Neural cell (in vitro differentiated cells): Measurements from ENCODE around the gene RNF103. TPM values are rescaled to one million over a fixed set of nuclear protein-coding genes. Genes with fewer than 3 reads are reported as not detected.

Experiments used
- polyA plus RNA-seq: library from polyadenylated mRNA; depleted of rRNA; stranded (reverse); fragments of >200 nt; gene quantifications from 2 replicates; pipeline ENCODE4 v1.2.3, GENCODE V29; 2014

Gene RNF103
- polyA plus RNA-seq, 1 donor from 2014 or later: 24.1 TPM

Other genes with a start within 250 kb of the RNF103 start
- 51.2 and 54.6 TPM in 2 replicates for gene KDM3A, start 182.5 kb downstream of the RNF103 start, polyA plus RNA-seq
- gene CHMP3, start 60.4 kb downstream of the RNF103 start, polyA plus RNA-seq: 30.5 and 31.8 TPM in 2 replicates
- gene RMND5A, start 96.4 kb upstream of the RNF103 start, polyA plus RNA-seq: 36.3 and 40.8 TPM in 2 replicates
- 1.5 and 2.2 TPM in 2 replicates for gene CD8A, start 167.0 kb upstream of the RNF103 start, polyA plus RNA-seq
- not detected in 2 replicates for gene CD8B, start 238.0 kb upstream of the RNF103 start, polyA plus RNA-seq